Activated T-helper 2 cell treated with anti-CD3 and anti-CD28 coated beads, Interferon-gamma antibody, Interleukin-2, Interleukin-4, amounts not matched to agents 10 μg/mL and 5 μg/mL and 100 μg/mL, durations not matched to agents 14 hours and 24 hours and 36 hours (primary cell): ENCODE results near the gene CCDC88A. TPM values are rescaled to one million over a fixed set of nuclear protein-coding genes. Genes with fewer than 3 reads are reported as not detected.

Experiments used
- DNase-seq: peaks from one replicate; pipeline ENCODE4 v3.0.0; 2021; ENCODE audit warnings: low spot score
- H3K27ac Mint-ChIP-seq: one replicate; pipeline ENCODE4 v1.8.0; 2021; ENCODE audit warnings: mixed read lengths
- H3K27me3 Mint-ChIP-seq: one replicate; pipeline ENCODE4 v1.8.0; 2021; ENCODE audit warnings: low read depth, mixed read lengths
- H3K36me3 Mint-ChIP-seq: one replicate; pipeline ENCODE4 v1.8.0; 2021; ENCODE audit warnings: low read depth, mixed read lengths
- H3K4me1 Mint-ChIP-seq: one replicate; pipeline ENCODE4 v1.8.0; 2021; ENCODE audit warnings: low read depth, mixed read lengths
- H3K4me3 Mint-ChIP-seq: one replicate; pipeline ENCODE4 v1.8.0; 2021; ENCODE audit warnings: low read depth, mild to moderate bottlenecking, moderate library complexity, mixed read lengths
- H3K9me3 Mint-ChIP-seq: one replicate; pipeline ENCODE4 v1.8.0; 2021; ENCODE audit warnings: mixed read lengths
- intact Hi-C: fragments of 100-400 bp; cut with micrococcal nuclease; formaldehyde crosslinking; loops from one replicate; pipeline ENCODE4 v1.15.1; 2023
- total RNA-seq: library from RNA; stranded (reverse); gene quantifications from 2 replicates; pipeline ENCODE4 v1.2.3, GENCODE V29; 2022

CCDC88A gene
- total RNA-seq, 1 donor from 2014 or later, result 19.8 TPM

GRCh38 chr2:55418512-55419232 lies 984 bp downstream of the CCDC88A start:
- peaks cover 27% of the 10 kb centered on the region for H3K4me1 Mint-ChIP-seq
- H3K36me3 Mint-ChIP-seq, result no peaks in the 10 kb centered on the region
- H3K27ac Mint-ChIP-seq, result no peak overlapping the region
- peaks cover 23% of the 10 kb centered on the region for H3K27me3 Mint-ChIP-seq
- DNase-seq, result no peak
- no peaks in the 10 kb centered on the region for H3K9me3 Mint-ChIP-seq
- intact Hi-C loops, result loop anchor here (2.0 to 5.0 kb wide), 3 partner anchors 108 to 366 kb away; partner anchors contain the start of genes MTIF2 and RTN4
- peak overlapping the region; percentile 91 for H3K4me3 Mint-ChIP-seq

- Mint-ChIP-seq H3K4me3 (peak overlapping the region; percentile 22), H3K4me1 (peaks cover 27% of the 10 kb centered on the region)
Observed at GRCh38 chr2:55418072-55418471, 1.6 kb downstream of the CCDC88A start.

GRCh38 chr2:55416786-55417568 lies 2.7 kb downstream of the CCDC88A start:
- Mint-ChIP-seq H3K4me3 (no peak overlapping the region), H3K36me3 (no peaks in the 10 kb centered on the region), H3K4me1 (peaks cover 27% of the 10 kb centered on the region), H3K27me3 (peaks cover 15% of the 10 kb centered on the region), H3K27ac (no peak overlapping the region), H3K9me3 (no peaks in the 10 kb centered on the region)
- intact Hi-C loops, result loop anchor here (5.0 kb wide), 1 partner anchor 365 kb away; the partner anchor contains the start of gene RTN4
- no peak for DNase-seq

More at GRCh38 chr2:55418072-55418471, 1.6 kb downstream of the CCDC88A start:
- DNase-seq, result no peak
- Mint-ChIP-seq H3K36me3 (no peaks in the 10 kb centered on the region), H3K27me3 (peaks cover 20% of the 10 kb centered on the region), H3K9me3 (no peaks in the 10 kb centered on the region), H3K27ac (no peak overlapping the region)
- intact Hi-C loops, result loop anchor here (2.0 to 5.0 kb wide), 3 partner anchors 107 to 366 kb away; partner anchors contain the start of genes MTIF2 and RTN4

GRCh38 chr2:55415300-55415699 lies 4.4 kb downstream of the CCDC88A start:
- intact Hi-C loops, result loop anchor here (5.0 kb wide), 1 partner anchor 363 kb away; the partner anchor contains the start of gene RTN4
- DNase-seq, result no peak
- Mint-ChIP-seq H3K4me1 (peaks cover 19% of the 10 kb centered on the region), H3K27ac (no peak overlapping the region), H3K4me3 (no peak overlapping the region), H3K36me3 (no peaks in the 10 kb centered on the region), H3K27me3 (peaks cover 11% of the 10 kb centered on the region), H3K9me3 (no peaks in the 10 kb centered on the region)

GRCh38 chr2:55408918-55409868 lies 10.5 kb downstream of the CCDC88A start:
- Mint-ChIP-seq H3K4me3 (no peak overlapping the region), H3K36me3 (no peaks in the 10 kb centered on the region), H3K4me1 (peaks cover 7% of the 10 kb centered on the region), H3K27me3 (no peaks in the 10 kb centered on the region), H3K27ac (no peak overlapping the region), H3K9me3 (no peaks in the 10 kb centered on the region)
- intact Hi-C loops, result loop anchor here (2.0 kb wide), 1 partner anchor 22 kb away; no protein-coding TSS in a partner anchor
- DNase-seq, result no peak

- no peak for DNase-seq
- no peaks in the 10 kb centered on the region for H3K27me3 Mint-ChIP-seq
- H3K27ac Mint-ChIP-seq, result no peak overlapping the region
- H3K36me3 Mint-ChIP-seq, result no peaks in the 10 kb centered on the region
- intact Hi-C loops, result loop anchor here (2.0 kb wide), 1 partner anchor 23 kb away; no protein-coding TSS in a partner anchor
- H3K4me1 Mint-ChIP-seq, result peaks cover 7% of the 10 kb centered on the region
- no peak overlapping the region for H3K4me3 Mint-ChIP-seq
- H3K9me3 Mint-ChIP-seq, result no peaks in the 10 kb centered on the region
Observed at GRCh38 chr2:55408098-55408882, 11.4 kb downstream of the CCDC88A start.

- H3K9me3 Mint-ChIP-seq, result no peaks in the 10 kb centered on the region
- peaks cover 7% of the 10 kb centered on the region for H3K4me1 Mint-ChIP-seq
- no peaks in the 10 kb centered on the region for H3K36me3 Mint-ChIP-seq
- intact Hi-C loops, result no loop called here
- no peak overlapping the region for H3K27ac Mint-ChIP-seq
- no peak overlapping the region for H3K4me3 Mint-ChIP-seq
- H3K27me3 Mint-ChIP-seq, result no peaks in the 10 kb centered on the region
- DNase-seq, result no peak
Observed at GRCh38 chr2:55405116-55405515, 14.5 kb downstream of the CCDC88A start.

- H3K27ac Mint-ChIP-seq, result no peak overlapping the region
- intact Hi-C loops, result no loop called here
- H3K4me1 Mint-ChIP-seq, result no peaks in the 10 kb centered on the region
- H3K36me3 Mint-ChIP-seq, result no peaks in the 10 kb centered on the region
- no peaks in the 10 kb centered on the region for H3K27me3 Mint-ChIP-seq
- H3K9me3 Mint-ChIP-seq, result no peaks in the 10 kb centered on the region
- H3K4me3 Mint-ChIP-seq, result no peak overlapping the region
- DNase-seq, result no peak
Observed at GRCh38 chr2:55403256-55403998, 16.2 kb downstream of the CCDC88A start.

GRCh38 chr2:55401124-55401523 lies 18.5 kb downstream of the CCDC88A start:
- intact Hi-C loops, result no loop called here
- H3K27me3 Mint-ChIP-seq, result no peaks in the 10 kb centered on the region
- H3K36me3 Mint-ChIP-seq, result no peaks in the 10 kb centered on the region
- no peaks in the 10 kb centered on the region for H3K4me1 Mint-ChIP-seq
- no peaks in the 10 kb centered on the region for H3K9me3 Mint-ChIP-seq
- DNase-seq, result no peak
- H3K27ac Mint-ChIP-seq, result no peak overlapping the region
- H3K4me3 Mint-ChIP-seq, result no peak overlapping the region

- no peaks in the 10 kb centered on the region for H3K36me3 Mint-ChIP-seq
- H3K27ac Mint-ChIP-seq, result no peak overlapping the region
- intact Hi-C loops, result no loop called here
- no peaks in the 10 kb centered on the region for H3K27me3 Mint-ChIP-seq
- H3K4me3 Mint-ChIP-seq, result no peak overlapping the region
- H3K4me1 Mint-ChIP-seq, result no peaks in the 10 kb centered on the region
- no peak for DNase-seq
- H3K9me3 Mint-ChIP-seq, result no peaks in the 10 kb centered on the region
Observed at GRCh38 chr2:55400332-55400731, 19.3 kb downstream of the CCDC88A start.

GRCh38 chr2:55399815-55400214 lies 19.8 kb downstream of the CCDC88A start:
- no peaks in the 10 kb centered on the region for H3K36me3 Mint-ChIP-seq
- intact Hi-C loops, result no loop called here
- H3K4me3 Mint-ChIP-seq, result no peak overlapping the region
- no peak for DNase-seq
- H3K4me1 Mint-ChIP-seq, result no peaks in the 10 kb centered on the region
- H3K27me3 Mint-ChIP-seq, result no peaks in the 10 kb centered on the region
- H3K27ac Mint-ChIP-seq, result no peak overlapping the region
- no peaks in the 10 kb centered on the region for H3K9me3 Mint-ChIP-seq
